HTERT RPE-1 (cell line): ENCODE results near the gene CD109.
"Not testable (repeated sequence)": the region's sequence is repeated elsewhere in the genome, so short reads cannot be mapped to it uniquely, and the experiment has no call there.

Source experiments
- in situ Hi-C: fragments of 300-500 bp; cut with MboI; formaldehyde crosslinking; loops from 4 replicates; pipeline ENCODE4 v1.14.3; 2020; ENCODE audit warnings: low sequenced_read_pairs

The CD109 gene

DNA sequence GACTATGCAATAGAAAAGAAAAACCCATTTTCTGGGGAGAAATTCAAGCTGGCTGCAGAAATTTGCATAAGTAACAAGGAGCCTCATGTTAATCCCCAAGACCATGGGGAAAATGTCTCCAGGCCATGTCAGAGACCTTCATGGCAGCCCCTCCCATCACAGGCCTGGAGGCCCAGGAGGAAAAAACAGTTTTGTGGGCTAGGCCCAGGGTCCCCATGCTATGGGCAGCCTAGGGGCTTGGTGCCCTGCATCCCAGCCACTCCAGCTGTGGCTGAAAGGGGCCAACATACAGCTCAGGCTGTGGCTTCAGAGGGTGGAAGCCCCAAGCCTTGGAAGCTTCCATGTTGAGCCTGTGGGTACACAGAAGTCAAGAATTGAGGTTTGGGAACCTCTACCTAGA, 148.7 kb downstream of the CD109 start:
- in situ Hi-C loops, result not testable (repeated sequence)

DNA sequence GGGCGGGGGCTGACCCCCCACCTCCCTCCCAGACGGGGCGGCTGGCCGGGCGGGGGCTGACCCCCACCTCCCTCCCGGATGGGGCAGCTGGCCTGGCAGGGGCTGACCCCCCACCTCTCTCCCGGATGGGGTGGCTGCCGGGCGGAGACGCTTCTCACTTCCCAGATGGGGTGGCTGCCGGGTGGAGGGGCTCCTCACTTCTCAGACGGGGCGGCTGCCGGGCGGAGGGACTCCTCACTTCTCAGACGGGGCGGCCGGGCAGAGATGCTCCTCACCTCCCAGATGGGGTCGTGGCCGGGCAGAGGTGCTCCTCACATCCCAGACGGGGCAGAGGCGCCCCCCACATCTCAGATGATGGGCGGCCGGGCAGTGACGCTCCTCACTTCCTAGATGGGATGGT, 155.0 kb downstream of the CD109 start:
- in situ Hi-C loops, result not testable (repeated sequence)

DNA sequence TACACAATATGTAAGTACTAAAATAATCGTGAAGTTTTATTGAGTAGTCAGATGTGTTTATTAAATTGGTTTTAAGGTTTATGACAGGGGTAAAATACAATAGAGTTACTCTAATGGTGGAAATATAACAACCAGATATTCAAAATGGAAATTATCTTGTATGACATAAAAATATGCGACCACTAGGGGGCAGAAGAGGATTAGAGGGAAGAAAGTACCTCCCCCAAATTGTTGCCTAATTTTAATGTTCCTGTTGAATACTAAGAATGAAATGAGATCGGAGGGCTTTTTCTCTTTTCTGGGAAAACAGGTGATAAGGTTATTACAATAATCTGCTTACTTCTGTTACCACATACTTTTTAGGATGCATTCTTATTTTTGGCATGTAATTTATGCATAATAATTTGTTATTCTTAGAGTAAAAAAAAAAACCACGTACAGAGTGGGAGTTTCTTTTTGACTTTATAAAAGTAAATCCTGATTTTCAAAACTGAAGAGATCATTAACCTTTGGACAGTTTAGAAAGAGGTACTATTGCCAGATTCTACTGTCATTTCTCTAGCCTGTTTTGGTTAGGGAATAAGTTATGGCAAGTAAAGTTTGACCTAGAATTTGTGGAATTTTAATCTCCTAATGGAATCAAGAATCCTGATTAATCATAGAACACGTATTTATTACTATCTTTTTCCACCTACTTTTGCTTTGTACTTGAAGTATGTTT, 159.2 kb downstream of the CD109 start:
- in situ Hi-C loops, result no loop called here

- in situ Hi-C loops, result no loop called here
These were observed 161.4 kb downstream of the CD109 start for GRCh38 chr6:73857341-73857890.

DNA sequence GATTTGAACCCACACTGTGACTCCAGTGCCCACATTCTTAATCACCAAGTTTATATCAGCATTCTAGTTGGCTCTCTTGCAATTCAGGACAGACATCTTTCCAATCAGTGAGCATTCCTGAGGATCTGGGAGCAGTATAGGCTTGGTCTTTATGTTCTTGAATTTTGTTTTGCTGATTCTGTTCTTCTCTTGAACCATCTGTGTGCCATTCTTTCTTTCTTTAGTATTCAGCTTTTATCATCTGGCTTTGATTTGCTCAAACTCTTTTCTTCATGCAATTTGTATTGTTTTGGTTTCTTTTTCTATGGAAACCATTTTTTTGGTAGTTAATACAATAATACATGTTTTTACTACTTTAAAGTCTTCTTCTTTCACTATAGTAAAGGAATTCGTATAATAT, 162.4 kb downstream of the CD109 start:
- in situ Hi-C loops, result no loop called here

GRCh38 chr6:73860303-73860702, 164.3 kb downstream of the CD109 start:
- in situ Hi-C loops, result no loop called here

GRCh38 chr6:73866305-73866704, 170.3 kb downstream of the CD109 start:
- in situ Hi-C loops, result no loop called here

GRCh38 chr6:73867411-73867810, 171.4 kb downstream of the CD109 start:
- in situ Hi-C loops, result no loop called here

DNA sequence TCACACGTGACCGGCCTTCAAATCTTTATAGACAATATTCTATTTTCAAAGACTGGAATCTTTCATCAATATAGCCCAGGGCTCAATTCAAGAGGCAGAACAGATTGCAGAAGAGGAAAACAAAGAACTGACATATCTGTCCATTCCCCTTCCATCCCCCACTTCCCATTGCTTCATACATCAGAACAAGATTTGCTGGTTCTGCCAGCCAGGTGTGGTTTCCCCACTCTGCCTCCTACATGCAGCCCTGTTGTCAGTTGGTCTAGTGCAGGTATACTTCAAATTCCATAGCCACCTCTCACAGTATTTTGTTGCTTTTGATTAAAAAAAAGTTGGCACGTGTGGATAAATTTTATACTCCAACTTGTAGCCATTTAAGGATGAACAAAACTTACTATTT, 174.9 kb downstream of the CD109 start:
- in situ Hi-C loops, result no loop called here

DNA sequence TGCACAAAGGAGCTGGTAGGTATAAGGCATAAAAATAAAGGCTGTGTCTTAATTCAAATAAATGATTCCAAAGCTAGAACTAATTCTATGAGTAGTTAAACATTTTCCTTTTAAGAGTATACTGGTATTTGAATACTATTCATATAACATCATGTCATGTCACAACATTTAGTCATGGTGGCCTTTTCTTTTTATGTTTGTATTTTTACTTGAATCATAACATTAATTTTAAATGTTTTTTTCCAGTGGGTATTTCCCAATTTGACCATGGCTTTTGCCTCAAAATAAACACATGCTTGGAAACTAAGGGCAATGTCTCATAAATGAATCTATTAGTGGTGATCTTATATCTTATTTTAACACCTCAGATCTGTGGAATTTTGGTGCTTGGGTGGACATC, 177.1 kb downstream of the CD109 start:
- in situ Hi-C loops, result no loop called here
